HG02885 (cell line): ENCODE results near the gene IL19.

Experiments
- ATAC-seq: cut with Tn5 transposase; IDR thresholded peaks from one replicate; pipeline ENCODE4 v1.9.1; 2021; ENCODE audit warnings: mild to moderate bottlenecking; ENCODE audit not compliant: unreplicated experiment, poor library complexity

Gene IL19

GRCh38 chr1:206797534-206798383 is 27.2 kb downstream of the IL19 start:
- ATAC-seq, result no peak

- ATAC-seq, result no peak
These were observed 27.9 kb downstream of the IL19 start for GRCh38 chr1:206798384-206798996.

GRCh38 chr1:206799311-206799710 is 28.7 kb downstream of the IL19 start:
- ATAC-seq, result no peak

GRCh38 chr1:206800411-206800810 is 29.8 kb downstream of the IL19 start:
- ATAC-seq, result no peak

GRCh38 chr1:206800891-206801290 is 30.3 kb downstream of the IL19 start:
- no peak for ATAC-seq

GRCh38 chr1:206801467-206801866 is 30.9 kb downstream of the IL19 start:
- ATAC-seq, result no peak

GRCh38 chr1:206802401-206802800 is 31.8 kb downstream of the IL19 start:
- no peak for ATAC-seq

GRCh38 chr1:206803221-206803730 is 32.7 kb downstream of the IL19 start:
- ATAC-seq, result peak; percentile 99

GRCh38 chr1:206804156-206804737 is 33.7 kb downstream of the IL19 start:
- ATAC-seq, result no peak

GRCh38 chr1:206805357-206805756 is 34.8 kb downstream of the IL19 start:
- no peak for ATAC-seq

GRCh38 chr1:206808615-206809014 is 38.0 kb downstream of the IL19 start:
- ATAC-seq, result no peak

- no peak for ATAC-seq
These were observed 39.0 kb downstream of the IL19 start for GRCh38 chr1:206809504-206810084.

GRCh38 chr1:206812471-206812870 is 41.9 kb downstream of the IL19 start:
- ATAC-seq, result no peak

- ATAC-seq, result no peak
These were observed 44.3 kb downstream of the IL19 start for GRCh38 chr1:206814716-206815341.

- peak; percentile 52 for ATAC-seq
These were observed 46.1 kb downstream of the IL19 start for GRCh38 chr1:206816390-206817287.

GRCh38 chr1:206821493-206821892 is 50.9 kb downstream of the IL19 start:
- ATAC-seq, result no peak

GRCh38 chr1:206823727-206824126 is 53.2 kb downstream of the IL19 start:
- no peak for ATAC-seq

- no peak for ATAC-seq
These were observed 53.8 kb downstream of the IL19 start for GRCh38 chr1:206824331-206824730.

GRCh38 chr1:206826394-206826793 is 55.8 kb downstream of the IL19 start:
- no peak for ATAC-seq
